Panc1 (cell line): ENCODE measurements around the gene SLC8A1. TPM values are rescaled to one million over a fixed set of nuclear protein-coding genes. Genes with fewer than 3 reads are reported as not detected.

Source experiments
- ATAC-seq: fragments of 200-7000 bp; cut with Tn5 transposase; 2 replicates; pipeline ENCODE4 v1.9.1; 2020; ENCODE audit warnings: mild to moderate bottlenecking, moderate library complexity
- BruUV-seq: library from RNA; stranded (reverse); fragments of 400-500 nt; replicated peaks from 2 replicates; lab custom pipeline; 2021; lab: Mats Ljungman, UMichigan
- CTCF ChIA-PET: fragments of 300-600 bp; sonication (Branson Sonifier 250); formaldehyde crosslinking; loops from one replicate; lab custom pipeline; 2022; ENCODE audit warnings: antibody characterized with exemption; lab: Charles Lee
- POLR2A ChIA-PET: fragments of 300-600 bp; sonication (Branson Sonifier 250); formaldehyde crosslinking; loops from one replicate; lab custom pipeline; 2022; ENCODE audit warnings: antibody characterized with exemption; lab: Charles Lee
- DNase-seq: peaks from one replicate; pipeline ENCODE4 v3.0.0-alpha.2; 2010; ENCODE audit warnings: low read depth, low spot score
- H3K27ac ChIP-seq: 2 replicates; pipeline ENCODE4 v1.5.1; 2011; ENCODE audit warnings: mild to moderate bottlenecking, low read length, inconsistent platforms
- H3K27me3 ChIP-seq: fragments of 200-500 bp; sonication (Bioruptor generic); 2 replicates; pipeline ENCODE4 v1.6.0; 2014; ENCODE audit warnings: low read length, inconsistent platforms; ENCODE audit not compliant: control insufficient read depth, insufficient read depth
- H3K36me3 ChIP-seq: fragments of 200-500 bp; sonication (Bioruptor generic); 2 replicates; pipeline ENCODE4 v1.5.1; 2014; ENCODE audit warnings: inconsistent platforms, mild to moderate bottlenecking, low read length, moderate library complexity; ENCODE audit not compliant: control insufficient read depth, insufficient read depth
- H3K4me1 ChIP-seq: 2 replicates; pipeline ENCODE4 v1.5.1; 2011; ENCODE audit warnings: inconsistent platforms, mild to moderate bottlenecking, low read length, moderate library complexity; ENCODE audit not compliant: control insufficient read depth, insufficient read depth
- H3K4me3 ChIP-seq, 2 experiments: 2 replicates each; pipeline ENCODE4 v1.5.1; 2011 to 2012; ENCODE audit warnings: low read depth in 2 of 2, low read length in 2 of 2, mild to moderate bottlenecking in 2 of 2, inconsistent platforms in 1 of 2, moderate library complexity in 1 of 2
- H3K9me3 ChIP-seq: fragments of 200-500 bp; sonication (Bioruptor generic); 2 replicates; pipeline ENCODE4 v1.5.1; 2014; ENCODE audit warnings: low read depth, mild to moderate bottlenecking, inconsistent platforms, low read length, moderate library complexity; ENCODE audit not compliant: control insufficient read depth, insufficient read depth
- CTCF ChIP-seq: fragments of 450-650 bp; IDR thresholded peaks from 2 replicates; pipeline ENCODE4 v1.5.1; 2017; ENCODE audit warnings: mild to moderate bottlenecking
- POLR2AphosphoS5 ChIP-seq: IDR thresholded peaks from 2 replicates; pipeline ENCODE4 v1.6.1; 2012; ENCODE audit warnings: mild to moderate bottlenecking, low read depth, low read length, moderate library complexity
- REST ChIP-seq, 2 experiments: IDR thresholded peaks; 2 replicates each; pipeline ENCODE4 v1.6.1; 2011 to 2012; ENCODE audit warnings: low read depth in 2 of 2, control low read depth in 1 of 2, low read length in 1 of 2, mild to moderate bottlenecking in 1 of 2, moderate library complexity in 1 of 2; ENCODE audit not compliant: insufficient read depth in 1 of 2
- SIN3A ChIP-seq: IDR thresholded peaks from 2 replicates; pipeline ENCODE4 v1.6.1; 2012; ENCODE audit warnings: low read depth, mild to moderate bottlenecking, low read length, moderate library complexity, borderline replicate concordance; ENCODE audit not compliant: insufficient read depth
- TCF7L2 ChIP-seq: IDR thresholded peaks from 2 replicates; pipeline ENCODE4 v1.6.1; 2011; ENCODE audit warnings: mild to moderate bottlenecking, low read depth, low read length, inconsistent platforms
- in situ Hi-C: cut with HindIII; loops from 2 replicates; pipeline ENCODE4 v1.10.0; 2016; ENCODE audit warnings: low sequenced_read_pairs, low pct_unique_long_range_greater_than_20kb
- intact Hi-C: fragments of 100-400 bp; cut with micrococcal nuclease; formaldehyde crosslinking; loops from one replicate; pipeline ENCODE4 v1.10.0; 2022; ENCODE audit not compliant: unreplicated experiment
- total RNA-seq: library from RNA; stranded (reverse); gene quantifications from one replicate; pipeline ENCODE4 v1.2.1, GENCODE V29; 2021; ENCODE audit not compliant: unreplicated experiment

SLC8A1 gene
- total RNA-seq, 1 experiment from 2014 or later: 0.59 TPM

DNA sequence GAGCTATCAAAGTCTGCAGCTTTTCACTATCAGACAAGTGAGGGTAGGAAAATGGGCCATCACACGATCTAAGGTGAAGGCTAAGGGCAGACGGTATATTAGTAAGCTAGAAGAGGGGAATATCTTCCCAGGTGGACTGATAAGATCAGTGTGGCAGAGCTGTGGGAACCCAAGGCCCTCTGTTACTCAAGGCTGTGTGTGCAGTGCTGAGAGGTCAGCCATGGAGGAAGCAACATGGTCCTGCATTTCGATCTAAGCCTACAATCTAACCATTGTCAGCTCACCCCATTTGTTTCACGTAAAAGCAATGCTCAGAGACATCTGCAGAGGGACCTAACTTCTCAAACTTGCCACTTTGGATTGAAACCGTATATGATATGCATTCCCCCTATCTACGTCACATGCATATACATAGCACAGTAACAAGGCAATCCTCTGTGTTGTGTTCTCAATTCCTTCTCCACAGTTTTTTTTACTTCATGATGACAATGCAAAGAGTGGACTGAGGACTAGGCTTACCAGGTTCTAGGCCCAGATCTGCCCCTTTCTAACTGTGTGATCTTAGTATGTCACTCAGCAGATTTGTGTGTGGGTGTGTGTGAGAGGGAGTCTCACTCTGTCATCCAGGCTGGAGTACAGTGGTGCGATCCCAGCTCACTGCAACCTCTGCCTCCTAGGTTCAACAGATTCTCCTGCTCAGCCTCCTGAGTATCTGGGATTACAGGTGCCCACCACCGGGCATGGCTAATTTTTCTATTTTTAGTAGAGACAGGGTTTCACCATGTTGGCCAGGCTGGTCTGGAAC is 45.2 kb downstream of the SLC8A1 start:
- no peak for TF ChIP-seq CTCF
- TF ChIP-seq TCF7L2: no peak
- TF ChIP-seq SIN3A: no peak
- TF ChIP-seq REST (IDR thresholded peaks at IDR 0.05; ENCODE audit: insufficient read depth in 1 of 2, low read depth in 2 of 2, low read length in 1 of 2): no peak
- no peak for TF ChIP-seq POLR2AphosphoS5
- Histone ChIP-seq H3K4me1 (no peaks in the 10 kb centered on the region), H3K9me3 (no peaks in the 10 kb centered on the region), H3K27me3 (no peaks in the 10 kb centered on the region), H3K36me3 (no peaks in the 10 kb centered on the region), H3K27ac (no peak overlapping the region), H3K4me3 (no peak overlapping the region)
- CTCF ChIA-PET: no interaction called here
- intact Hi-C loops (no loop called here), in situ Hi-C loops (no loop called here)
- DNase-seq (no peak), ATAC-seq (no peak)
- BruUV-seq: no TSS peak
- POLR2A ChIA-PET: no interaction called here

DNA sequence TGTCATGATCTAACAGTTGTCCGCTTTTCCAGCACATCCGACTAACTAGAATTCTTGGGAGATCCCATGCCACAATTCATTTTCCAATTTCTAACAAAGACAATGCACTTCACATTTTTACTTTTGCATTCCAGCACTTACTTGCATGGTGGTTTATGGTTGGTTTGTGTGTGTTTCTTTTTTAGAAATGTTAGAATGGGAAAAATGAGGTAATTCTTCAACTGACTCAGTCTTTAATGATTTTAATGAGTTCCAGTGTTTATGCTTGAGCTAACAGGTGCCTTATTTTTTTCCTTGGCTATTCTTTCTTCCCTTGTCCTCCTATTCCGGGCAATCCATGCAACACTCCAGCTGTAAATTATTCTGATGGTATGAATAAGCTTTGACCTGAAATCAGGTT is 46.4 kb downstream of the SLC8A1 start:
- H3K27me3 ChIP-seq: no peaks in the 10 kb centered on the region
- POLR2A ChIA-PET: no interaction called here
- no peak overlapping the region for H3K4me3 ChIP-seq
- no peak overlapping the region for H3K27ac ChIP-seq
- intact Hi-C loops: no loop called here
- CTCF ChIA-PET: no interaction called here
- TF ChIP-seq SIN3A (no peak), REST (IDR thresholded peaks at IDR 0.05; ENCODE audit: insufficient read depth in 1 of 2, low read depth in 2 of 2, low read length in 1 of 2) (no peak), POLR2AphosphoS5 (no peak), TCF7L2 (no peak), CTCF (no peak)
- H3K9me3 ChIP-seq: no peaks in the 10 kb centered on the region
- in situ Hi-C loops: no loop called here
- no peaks in the 10 kb centered on the region for H3K4me1 ChIP-seq
- H3K36me3 ChIP-seq: no peaks in the 10 kb centered on the region
- ATAC-seq: no peak
- no peak for DNase-seq
- BruUV-seq: no TSS peak
